GM12873 (cell line): ENCODE data around the gene PAK2.

Experiments used
- TF ChIP-seq, protein P1 (sequence below): IDR thresholded peaks from 2 replicates; pipeline ENCODE4 v1.5.1; 2012; ENCODE audit warnings: low read depth, mild to moderate bottlenecking, moderate library complexity, low read length, control low read depth; ENCODE audit not compliant: insufficient read depth; ENCODE audit errors: missing control alignments

Gene PAK2

DNA sequence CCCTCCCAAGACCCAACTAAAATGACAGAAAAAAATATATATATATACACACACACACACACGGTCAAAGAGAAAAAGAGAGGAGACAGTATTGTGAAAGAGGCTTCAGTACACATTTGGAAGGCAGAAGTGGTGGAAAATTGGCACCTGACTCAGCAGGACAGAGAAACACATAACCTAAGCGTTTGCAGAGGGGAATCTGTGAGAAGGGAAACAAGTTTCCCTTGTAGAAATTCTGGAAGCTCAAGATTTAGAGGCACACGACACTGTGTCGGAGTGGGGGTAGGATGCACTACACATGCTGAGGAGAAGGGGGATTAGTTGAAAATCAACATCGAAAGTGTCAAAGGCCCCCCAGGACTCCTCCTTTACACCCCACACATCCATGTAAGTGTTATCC is 53.1 kb downstream of the PAK2 start:
- TF ChIP-seq, protein P1, sequence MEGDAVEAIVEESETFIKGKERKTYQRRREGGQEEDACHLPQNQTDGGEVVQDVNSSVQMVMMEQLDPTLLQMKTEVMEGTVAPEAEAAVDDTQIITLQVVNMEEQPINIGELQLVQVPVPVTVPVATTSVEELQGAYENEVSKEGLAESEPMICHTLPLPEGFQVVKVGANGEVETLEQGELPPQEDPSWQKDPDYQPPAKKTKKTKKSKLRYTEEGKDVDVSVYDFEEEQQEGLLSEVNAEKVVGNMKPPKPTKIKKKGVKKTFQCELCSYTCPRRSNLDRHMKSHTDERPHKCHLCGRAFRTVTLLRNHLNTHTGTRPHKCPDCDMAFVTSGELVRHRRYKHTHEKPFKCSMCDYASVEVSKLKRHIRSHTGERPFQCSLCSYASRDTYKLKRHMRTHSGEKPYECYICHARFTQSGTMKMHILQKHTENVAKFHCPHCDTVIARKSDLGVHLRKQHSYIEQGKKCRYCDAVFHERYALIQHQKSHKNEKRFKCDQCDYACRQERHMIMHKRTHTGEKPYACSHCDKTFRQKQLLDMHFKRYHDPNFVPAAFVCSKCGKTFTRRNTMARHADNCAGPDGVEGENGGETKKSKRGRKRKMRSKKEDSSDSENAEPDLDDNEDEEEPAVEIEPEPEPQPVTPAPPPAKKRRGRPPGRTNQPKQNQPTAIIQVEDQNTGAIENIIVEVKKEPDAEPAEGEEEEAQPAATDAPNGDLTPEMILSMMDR = no peak

DNA sequence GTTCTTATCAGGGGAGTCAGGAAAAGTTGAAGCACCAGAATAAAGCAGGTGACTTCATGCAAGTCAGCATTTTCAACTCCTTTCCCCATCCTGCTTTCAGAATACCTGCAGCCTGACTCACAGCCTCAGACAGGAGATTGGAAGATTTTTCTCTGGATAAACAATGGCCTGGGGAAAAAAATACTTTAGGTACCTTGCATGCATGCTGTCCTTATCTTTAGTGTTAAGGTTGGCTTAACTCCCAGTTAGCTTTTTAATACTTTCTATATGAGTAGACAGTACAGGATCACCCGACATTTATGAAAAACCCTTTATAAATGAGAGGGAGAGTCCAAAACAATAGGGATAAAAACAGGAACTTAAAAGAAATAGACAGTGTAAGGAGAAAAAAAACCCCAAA is 53.6 kb downstream of the PAK2 start:
- TF ChIP-seq, protein P1 = no peak

DNA sequence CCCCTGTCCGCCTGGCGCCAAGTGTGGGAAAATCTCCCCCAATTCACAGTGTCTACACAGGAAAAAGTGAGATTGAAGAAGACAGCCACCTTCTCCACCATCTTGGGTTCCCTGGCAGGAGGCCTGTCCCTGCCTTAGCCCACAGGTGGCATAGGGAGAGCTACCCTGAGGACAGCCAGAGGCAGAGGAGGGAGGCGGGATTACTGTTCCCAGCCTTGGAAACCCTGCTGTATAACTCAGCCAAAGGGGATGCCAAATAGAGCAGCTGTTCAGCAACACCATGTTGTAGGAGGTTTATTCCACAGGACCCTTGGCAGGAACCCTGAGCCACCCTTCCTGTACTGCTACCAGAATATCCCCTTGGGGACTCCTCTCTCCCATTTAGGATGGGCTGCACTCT is 54.8 kb downstream of the PAK2 start:
- TF ChIP-seq, protein P1 = no peak

DNA sequence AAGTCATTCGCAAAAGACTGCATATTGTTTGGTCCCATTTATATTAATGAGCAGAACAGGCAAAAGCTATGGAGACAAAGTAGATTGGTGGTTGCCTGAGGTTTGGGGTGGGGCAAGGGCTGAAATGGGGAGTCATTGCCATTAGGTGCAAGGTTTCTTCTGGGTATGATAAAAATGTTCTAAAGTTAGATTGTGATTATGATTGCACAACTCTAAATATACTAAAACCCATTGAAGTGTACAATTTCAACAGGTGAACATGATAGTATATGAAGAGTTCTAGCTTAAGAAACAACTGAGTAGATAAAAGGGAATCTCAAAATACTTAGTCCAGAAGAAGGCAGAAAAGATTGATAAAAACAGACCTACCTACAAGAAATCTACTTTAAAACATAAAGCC is 56.7 kb downstream of the PAK2 start:
- TF ChIP-seq, protein P1 = no peak

DNA sequence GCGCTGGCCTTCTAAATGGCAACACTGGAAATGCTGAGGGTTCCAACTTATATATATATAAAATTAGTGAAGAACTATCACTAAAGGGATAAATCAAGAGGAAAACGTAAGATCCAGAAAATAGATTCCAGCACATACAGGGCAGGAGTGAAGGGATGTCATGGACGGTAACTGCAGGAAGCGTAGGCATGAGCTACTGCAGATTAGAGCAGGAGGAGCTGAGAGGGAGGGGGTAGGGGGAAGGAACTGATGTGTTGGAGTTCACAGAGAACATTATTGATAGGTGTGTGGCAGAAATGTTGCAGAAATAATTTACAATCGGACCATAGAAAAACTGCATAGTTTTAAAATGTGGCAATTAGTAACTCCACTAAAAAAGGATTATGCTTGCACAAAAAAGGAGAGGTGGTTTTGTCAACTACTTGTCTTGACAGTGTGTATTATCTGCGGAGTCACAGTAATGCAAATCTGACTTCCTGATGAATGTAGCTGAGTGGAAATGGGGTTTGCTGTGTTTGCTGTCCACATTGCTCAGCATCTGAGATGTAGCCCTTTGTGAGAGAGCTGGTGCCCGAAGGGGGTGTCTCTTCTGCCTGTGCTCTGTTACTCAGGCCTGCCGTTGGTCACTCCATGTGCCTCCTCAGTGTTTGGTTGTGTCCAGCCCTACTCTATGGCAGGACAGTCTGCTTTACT is 61.2 kb downstream of the PAK2 start:
- TF ChIP-seq, protein P1 = no peak

DNA sequence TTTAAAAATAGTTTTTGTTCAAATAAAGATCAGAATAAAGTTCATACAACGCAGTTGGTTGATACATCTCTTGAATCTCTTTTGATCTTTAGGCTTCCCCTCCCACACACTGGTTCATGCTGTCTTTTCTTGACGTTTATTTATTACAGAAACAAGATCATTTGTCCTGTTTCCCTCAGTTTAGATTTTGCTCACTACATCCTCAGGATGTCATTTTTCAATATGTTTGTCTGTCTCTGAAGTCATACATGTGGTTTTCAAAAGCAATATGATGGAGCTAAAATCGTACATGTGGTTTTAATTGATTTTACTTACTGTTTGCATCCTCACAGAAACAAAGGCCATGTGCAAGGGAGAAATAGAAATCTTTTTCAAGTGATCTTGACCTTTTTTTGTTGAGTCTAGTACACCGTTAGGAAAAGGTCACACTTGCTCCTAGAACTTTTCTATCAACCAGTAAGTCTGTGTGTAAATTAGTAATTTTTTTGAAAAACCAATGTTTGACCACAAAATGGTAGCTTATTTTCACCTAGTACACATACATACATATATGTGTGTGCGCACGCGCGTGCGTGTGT is 64.3 kb downstream of the PAK2 start:
- TF ChIP-seq, protein P1 = no peak

DNA sequence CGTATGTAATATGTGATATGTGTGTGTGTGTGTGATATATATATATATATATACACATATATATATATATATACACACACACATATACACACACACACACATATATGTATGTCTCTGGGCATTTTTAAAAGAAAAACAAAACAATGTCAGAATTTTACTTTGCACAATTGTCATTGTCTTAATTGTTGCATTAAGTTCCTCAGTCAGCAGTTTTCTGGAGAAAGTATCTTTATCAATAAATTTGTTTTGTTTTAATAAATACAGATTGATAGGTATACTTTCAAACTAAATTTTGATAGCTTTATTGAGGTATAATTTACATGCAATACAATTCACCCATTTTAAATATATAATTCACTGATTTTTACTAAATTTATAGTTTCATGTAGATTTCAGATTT is 65.1 kb downstream of the PAK2 start:
- TF ChIP-seq, protein P1 = no peak
